GM18526 (cell line): ENCODE measurements around the gene FAM89B.

Experiments used
- POLR2A ChIP-seq: IDR thresholded peaks from 3 replicates; pipeline ENCODE4 v1.6.1; 2011; ENCODE audit not compliant: insufficient read length; ENCODE audit errors: extremely low read depth

The FAM89B gene

DNA sequence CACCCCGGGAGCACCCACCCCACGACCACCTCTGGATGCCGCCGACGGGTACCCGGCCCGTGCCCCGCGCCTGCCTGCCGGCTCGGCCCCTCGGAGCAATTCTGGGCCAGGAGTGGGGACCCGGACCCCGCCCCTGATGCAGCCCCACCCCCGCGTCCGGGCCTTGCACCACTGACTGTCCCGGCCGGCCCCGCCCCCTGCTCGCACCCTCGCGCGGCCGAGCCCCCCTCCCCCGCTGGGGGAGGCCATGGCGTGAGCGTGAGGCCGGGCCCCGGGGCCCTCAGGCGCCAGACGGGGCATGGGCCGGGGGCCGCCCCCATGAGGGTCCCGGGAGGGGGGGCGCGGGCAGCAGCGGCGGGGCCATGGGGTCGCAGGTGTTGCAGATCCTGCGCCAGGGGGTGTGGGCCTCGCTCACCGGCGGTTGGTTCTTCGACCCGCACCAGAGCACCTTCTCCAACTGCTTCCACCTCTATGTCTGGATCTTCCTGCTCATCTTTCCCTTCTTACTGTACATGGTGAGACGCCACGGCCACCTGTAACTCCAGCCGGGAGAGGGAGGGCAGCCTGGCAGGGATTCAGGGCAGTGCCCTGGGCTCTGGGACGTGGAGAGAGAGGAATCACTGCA is 43.7 kb downstream of the FAM89B start:
- no peak for TF ChIP-seq POLR2A

DNA sequence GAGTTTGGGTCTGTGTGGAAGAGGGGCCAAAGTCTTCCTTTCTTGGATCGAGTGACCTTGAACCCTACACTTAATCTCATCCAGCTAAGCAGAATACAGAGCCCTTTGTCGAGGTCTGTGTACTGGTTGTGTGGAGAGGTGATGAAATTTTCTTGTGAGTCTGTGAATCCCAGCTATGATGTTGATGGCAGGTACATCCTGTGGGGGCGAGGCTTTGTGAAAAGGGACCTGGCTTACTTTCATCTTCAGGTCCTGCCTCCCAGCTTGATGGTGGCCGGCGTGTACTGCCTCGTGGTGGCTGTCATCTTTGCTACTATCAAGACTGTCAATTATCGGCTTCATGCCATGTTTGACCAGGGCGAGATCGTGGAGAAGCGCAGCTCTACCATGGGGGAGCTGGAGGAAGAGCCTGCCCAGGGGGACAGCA is 44.2 kb downstream of the FAM89B start:
- TF ChIP-seq POLR2A: no peak

DNA sequence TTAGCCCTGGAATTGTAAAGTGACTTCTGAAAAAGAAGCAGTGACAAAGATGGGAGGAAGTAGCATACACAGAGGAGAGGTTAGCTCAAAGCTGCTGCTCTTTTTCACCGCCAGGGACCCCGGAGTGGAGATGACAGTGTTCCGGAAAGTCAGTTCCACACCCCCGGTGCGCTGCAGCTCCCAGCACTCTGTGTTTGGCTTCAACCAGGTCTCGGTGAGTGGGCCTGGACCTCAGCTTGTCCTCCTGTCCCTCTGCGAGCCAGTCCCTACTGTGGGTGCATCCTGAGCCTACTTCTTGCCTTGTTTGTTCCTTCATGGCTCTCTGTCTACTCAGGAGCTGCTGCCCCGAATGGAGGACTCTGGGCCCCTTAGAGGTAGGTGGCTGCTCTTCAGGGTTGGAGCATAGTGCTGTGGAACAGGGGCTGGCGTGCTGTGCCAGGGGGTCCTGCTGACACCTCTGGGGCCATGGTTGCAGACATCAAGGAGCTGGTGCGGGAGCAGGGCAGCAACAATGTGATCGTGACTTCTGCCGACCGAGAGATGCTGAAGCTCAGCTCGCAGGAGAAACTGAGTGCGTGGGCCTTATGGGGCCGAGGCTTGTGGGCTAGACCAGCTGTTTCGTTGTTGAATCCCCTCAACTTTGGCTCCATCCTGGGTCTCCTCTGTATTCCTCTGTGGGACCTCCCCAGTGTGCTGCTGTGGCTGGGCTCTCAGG is 45.0 kb downstream of the FAM89B start:
- TF ChIP-seq POLR2A: no peak

DNA sequence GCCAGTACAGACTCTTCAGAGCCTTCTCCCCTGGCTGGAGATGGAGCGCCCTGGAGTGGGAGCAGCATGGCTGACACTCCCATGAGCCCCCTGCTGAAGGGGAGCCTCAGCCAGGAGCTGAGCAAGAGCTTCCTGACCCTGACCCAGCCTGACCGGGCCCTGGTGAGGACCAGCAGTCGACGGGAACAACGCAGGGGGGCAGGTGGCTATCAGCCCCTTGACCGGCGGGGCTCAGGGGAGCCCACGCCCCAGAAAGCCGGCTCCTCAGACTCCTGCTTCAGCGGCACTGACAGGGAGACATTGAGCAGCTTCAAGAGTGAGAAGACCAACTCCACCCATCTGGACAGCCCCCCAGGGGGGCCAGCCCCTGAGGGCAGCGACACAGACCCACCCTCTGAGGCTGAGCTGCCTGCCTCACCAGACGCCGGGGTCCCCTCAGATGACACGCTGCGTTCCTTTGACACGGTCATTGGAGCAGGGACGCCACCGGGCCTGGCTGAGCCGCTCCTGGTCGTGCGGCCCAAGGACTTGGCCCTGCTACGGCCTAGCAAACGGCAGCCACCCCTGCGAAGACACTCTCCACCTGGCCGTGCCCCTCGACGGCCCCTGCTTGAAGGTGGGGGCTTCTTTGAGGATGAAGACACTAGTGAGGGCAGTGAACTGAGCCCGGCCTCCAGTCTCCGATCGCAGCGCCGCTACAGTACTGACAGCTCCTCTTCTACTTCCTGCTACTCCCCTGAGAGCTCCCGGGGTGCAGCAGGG is 45.8 kb downstream of the FAM89B start:
- no peak for TF ChIP-seq POLR2A

GRCh38 chr11:65618763-65619162 is 46.4 kb downstream of the FAM89B start:
- TF ChIP-seq POLR2A: no peak

- no peak for TF ChIP-seq POLR2A
These were observed 47.1 kb downstream of the FAM89B start for GRCh38 chr11:65619281-65619928.

DNA sequence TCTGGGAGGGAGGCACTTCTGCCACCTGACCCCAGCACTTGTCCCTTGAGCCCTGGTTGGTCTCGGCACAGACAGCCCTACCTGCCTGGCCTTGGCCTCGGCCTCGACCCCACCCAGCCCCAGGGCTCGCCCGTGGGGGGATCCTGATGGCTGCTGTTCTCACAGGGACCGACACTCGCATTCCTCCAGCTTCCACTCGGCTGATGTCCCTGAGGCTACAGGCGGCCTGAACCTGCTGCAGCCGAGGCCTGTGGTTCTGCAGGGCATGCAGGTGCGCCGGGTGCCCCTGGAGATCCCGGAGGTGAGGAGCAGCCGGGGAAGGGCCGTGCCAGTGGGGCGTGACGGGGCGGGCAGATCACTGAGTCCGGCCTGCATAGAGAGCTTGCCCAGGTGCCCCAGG is 48.3 kb downstream of the FAM89B start:
- TF ChIP-seq POLR2A: no peak

DNA sequence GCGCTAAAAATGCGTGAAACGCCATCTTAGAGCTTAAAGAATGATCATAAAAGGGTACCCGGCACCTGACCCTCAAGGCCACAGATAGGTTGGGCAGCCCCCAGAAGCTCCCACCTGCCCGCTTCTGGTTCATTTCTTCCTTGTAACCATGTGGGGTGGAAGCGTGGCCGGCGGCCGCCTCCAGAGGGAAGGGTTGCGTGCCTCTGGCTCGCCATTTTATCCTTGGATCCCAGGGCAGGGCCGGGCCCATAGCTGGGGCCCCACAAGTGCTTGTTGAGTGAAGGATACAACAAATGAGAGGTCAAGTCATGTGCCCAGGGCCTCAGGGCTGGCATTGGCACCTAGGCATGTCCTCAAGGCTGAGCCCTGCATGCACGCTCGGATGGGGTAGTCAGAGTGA is 49.1 kb downstream of the FAM89B start:
- no peak for TF ChIP-seq POLR2A

GRCh38 chr11:65622011-65622410 is 49.7 kb downstream of the FAM89B start:
- TF ChIP-seq POLR2A: no peak

GRCh38 chr11:65623177-65623576 is 50.8 kb downstream of the FAM89B start:
- no peak for TF ChIP-seq POLR2A
